Fibroblast of pulmonary artery (primary cell): ENCODE data around the gene MFAP4.
"Not testable (repeated sequence)": the region's sequence is repeated elsewhere in the genome, so short reads cannot be mapped to it uniquely, and the experiment has no call there.

Experiments used
- DNase-seq: peaks from one replicate; pipeline ENCODE4 v3.0.0-alpha.2; 2010; ENCODE audit warnings: low read depth
- H3K4me3 ChIP-seq: replicated peaks from 2 replicates; pipeline ENCODE4 v1.5.1; 2011; ENCODE audit warnings: low read depth, mild to moderate bottlenecking, control low read depth, low read length, moderate library complexity
- TF ChIP-seq, protein P1 (sequence below): IDR thresholded peaks from 2 replicates; pipeline ENCODE4 v1.5.1; 2011; ENCODE audit warnings: mild to moderate bottlenecking, control low read depth, low read length, inconsistent platforms; ENCODE audit errors: missing control alignments

The MFAP4 gene

DNA sequence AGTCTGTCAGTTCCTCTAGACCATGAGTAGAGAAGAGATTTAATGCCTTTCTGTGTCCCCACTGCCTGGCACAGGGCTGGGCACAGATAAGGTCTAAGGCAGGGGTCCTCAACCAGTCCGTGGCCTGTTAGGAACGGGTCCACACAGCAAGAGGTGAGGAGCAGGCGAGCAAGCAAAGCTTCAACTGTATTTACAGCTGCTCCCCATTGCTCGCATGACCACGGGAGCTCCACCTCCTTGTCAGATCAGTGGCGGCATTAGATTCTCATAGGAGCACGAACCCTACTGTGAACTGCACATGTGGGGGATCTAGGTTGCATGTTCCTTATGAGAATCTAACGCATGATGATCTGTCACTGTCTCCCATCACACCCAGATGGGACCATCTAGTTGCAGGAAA is 26.2 kb downstream of the MFAP4 start:
- DNase-seq, result no peak
- TF ChIP-seq, protein P1, sequence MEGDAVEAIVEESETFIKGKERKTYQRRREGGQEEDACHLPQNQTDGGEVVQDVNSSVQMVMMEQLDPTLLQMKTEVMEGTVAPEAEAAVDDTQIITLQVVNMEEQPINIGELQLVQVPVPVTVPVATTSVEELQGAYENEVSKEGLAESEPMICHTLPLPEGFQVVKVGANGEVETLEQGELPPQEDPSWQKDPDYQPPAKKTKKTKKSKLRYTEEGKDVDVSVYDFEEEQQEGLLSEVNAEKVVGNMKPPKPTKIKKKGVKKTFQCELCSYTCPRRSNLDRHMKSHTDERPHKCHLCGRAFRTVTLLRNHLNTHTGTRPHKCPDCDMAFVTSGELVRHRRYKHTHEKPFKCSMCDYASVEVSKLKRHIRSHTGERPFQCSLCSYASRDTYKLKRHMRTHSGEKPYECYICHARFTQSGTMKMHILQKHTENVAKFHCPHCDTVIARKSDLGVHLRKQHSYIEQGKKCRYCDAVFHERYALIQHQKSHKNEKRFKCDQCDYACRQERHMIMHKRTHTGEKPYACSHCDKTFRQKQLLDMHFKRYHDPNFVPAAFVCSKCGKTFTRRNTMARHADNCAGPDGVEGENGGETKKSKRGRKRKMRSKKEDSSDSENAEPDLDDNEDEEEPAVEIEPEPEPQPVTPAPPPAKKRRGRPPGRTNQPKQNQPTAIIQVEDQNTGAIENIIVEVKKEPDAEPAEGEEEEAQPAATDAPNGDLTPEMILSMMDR, result no peak
- no peak overlapping the region for H3K4me3 ChIP-seq

DNA sequence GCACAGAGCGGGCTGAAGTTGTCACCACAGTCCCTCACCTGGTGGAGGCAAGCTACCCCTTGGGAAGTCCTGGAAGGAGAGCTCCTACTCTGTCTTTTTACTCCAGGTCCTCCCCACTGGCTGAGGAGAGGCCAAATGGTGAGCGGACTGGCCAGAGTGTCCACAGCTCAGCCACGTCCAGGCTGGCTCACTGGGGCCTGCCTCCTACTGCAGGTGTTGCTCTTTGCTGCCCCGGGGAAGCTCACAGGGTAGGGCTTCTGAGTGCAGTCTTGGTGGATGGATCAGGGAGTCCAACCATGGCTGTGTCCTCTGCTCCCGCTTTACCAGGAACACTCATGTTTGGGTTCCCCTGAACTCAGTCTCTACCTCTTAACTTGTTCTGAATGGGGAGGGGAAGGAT is 27.1 kb downstream of the MFAP4 start:
- H3K4me3 ChIP-seq, result no peak overlapping the region
- no peak for DNase-seq
- TF ChIP-seq, protein P1, result no peak

DNA sequence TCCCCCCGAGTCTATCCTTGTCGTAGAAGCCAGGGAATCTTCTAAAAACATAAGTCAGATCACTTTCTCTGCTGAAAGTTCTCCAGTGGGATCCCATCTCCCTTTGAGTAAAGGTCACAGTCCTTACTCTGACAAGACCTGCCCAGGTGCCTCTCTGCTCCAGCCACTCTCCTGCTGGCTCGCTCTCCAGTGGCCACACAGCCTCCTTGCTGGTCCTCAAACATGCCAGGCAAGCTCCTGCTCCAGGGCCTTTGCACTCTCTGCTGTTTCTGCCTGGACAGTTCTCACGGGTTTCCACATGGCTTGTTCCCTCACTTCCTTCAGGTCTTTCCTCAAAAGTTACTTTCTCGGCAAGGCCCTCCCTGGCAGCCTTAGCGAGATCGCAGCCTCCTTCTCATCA is 27.8 kb downstream of the MFAP4 start:
- no peak overlapping the region for H3K4me3 ChIP-seq
- TF ChIP-seq, protein P1, result no peak
- DNase-seq, result no peak

DNA sequence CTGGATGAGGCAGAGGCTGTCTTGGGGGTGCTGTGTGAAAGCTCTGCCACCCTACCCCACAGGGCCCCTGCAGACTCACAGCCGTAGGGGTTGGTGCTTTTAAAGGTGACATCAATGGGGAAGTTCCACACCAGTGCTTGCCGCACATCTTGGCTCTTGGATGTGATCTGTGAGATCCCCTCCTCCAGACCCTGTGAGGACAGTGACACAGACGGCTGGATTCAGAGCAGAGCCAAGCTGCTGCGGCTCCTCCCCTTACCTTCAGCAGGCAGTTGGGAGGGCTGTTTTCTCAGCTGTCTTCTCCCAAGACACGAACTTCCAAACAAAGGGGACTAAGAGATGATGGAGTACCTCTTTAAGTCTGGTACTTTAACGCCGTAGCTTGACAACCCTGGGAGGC is 29.2 kb downstream of the MFAP4 start:
- no peak for DNase-seq
- no peak overlapping the region for H3K4me3 ChIP-seq
- TF ChIP-seq, protein P1, result no peak

DNA sequence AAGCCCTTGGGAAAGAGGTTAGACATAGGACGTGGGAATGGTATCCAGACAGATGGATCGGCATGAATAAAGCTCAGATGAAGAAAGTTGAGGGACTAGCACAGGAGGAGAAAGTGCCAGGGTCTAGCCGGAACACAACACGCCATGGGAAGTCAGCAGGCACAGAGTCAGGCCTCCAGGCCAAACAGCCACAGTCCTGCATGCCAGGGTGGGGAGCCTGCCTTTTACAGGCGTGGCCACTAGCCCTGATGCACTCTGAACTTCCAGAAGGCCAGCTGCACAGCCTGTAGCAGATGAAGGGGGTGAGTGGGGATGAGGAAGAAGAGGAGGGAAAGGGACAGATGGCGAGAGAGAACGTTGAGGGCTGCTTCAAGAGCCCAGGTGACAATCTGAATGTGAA is 29.6 kb downstream of the MFAP4 start:
- no peak for DNase-seq
- H3K4me3 ChIP-seq, result no peak overlapping the region
- TF ChIP-seq, protein P1, result no peak

DNA sequence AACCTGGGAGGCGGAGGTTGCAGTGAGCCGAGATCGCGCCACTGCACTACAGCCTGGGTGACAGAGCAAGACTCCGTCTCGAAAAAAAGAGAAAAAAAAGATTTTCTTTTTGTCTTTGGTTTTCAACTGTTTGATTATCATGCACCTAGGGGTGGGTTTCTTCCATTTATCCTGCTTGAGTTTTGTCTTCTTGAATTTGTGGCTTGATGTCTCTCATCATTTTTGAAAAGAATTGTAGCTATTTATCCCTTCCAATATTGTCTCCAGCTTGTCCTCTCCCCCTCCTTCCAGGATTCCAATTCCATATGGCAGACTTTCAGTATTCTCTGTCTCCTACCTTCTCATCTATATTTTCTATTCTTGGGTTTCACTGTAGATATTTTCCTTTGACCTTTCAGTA is 32.2 kb downstream of the MFAP4 start:
- TF ChIP-seq, protein P1, result no peak
- no peak overlapping the region for H3K4me3 ChIP-seq
- no peak for DNase-seq

DNA sequence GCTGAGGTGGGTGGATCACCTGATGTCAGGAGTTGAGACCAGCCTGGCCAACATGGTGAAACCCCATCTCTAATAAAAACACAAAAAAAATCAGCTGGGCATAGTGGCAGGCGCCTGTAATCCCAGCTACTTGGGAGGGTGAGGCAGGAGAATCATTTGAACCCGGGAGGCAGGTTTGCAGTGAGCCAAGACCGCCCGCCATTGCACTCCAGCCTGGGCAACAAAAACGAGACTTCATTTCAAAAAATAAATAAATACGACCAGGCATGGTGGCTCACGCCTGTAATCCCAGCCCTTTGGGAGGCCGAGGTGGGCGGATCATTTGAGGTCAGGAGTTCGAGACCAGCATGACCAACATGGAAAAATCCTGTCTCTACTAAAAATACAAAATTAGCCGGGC is 33.6 kb downstream of the MFAP4 start:
- H3K4me3 ChIP-seq, DNase-seq: not testable (repeated sequence)

DNA sequence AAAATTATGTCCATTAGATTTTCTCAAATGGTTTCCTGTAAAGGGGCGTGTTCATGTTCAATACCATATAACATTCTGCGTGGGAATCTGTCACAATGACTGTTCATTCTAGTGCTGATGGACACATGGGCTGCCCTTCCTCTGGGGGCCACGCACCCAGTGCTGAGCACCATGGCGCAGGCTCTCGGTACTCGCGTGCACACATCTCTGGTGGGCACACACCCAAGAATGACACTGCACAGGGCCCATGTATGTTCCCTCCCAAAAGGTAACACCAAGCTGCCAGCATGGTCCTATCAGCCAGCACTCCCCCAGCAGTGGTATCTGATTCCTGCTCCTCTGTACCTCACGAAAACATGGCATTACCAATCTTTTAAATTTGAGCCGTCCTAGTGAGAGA is 38.2 kb downstream of the MFAP4 start:
- no peak for DNase-seq
- TF ChIP-seq, protein P1, result no peak
- H3K4me3 ChIP-seq, result no peak overlapping the region
